K562 (cell line): ENCODE results near the gene CNIH1. TPM values are rescaled to one million over a fixed set of nuclear protein-coding genes. Genes with fewer than 3 reads are reported as not detected.

Source experiments
- BCOR ChIP-seq: fragments of 450-650 bp; IDR thresholded peaks from 2 replicates; pipeline ENCODE4 v1.6.1; 2016
- ERF ChIP-seq: fragments of 450-650 bp; formaldehyde crosslinking; IDR thresholded peaks from 2 replicates; pipeline ENCODE4 v1.4.0; 2020; ENCODE audit warnings: mild to moderate bottlenecking, mixed read lengths
- ESRRA ChIP-seq: fragments of 450-650 bp; IDR thresholded peaks from 2 replicates; pipeline ENCODE4 v1.6.1; 2014; ENCODE audit warnings: low read depth, mild to moderate bottlenecking, moderate library complexity, borderline replicate concordance
- FOXA3 ChIP-seq, 2 experiments: fragments of 450-650 bp in 1 of 2; sonication (generic) in 1 of 2; formaldehyde crosslinking; IDR thresholded peaks in 1 of 2; conservative IDR thresholded peaks in 1 of 2; 2 replicates each; pipeline versions ENCODE4 v1.4.0 to v1.8.0; 2020 to 2022; ENCODE audit warnings: mild to moderate bottlenecking in 2 of 2, missing genetic modification reagents in 1 of 2
- FOXP1 ChIP-seq: sonication (generic); formaldehyde crosslinking; IDR thresholded peaks from 2 replicates; pipeline ENCODE4 v1.8.0; 2022; ENCODE audit warnings: mild to moderate bottlenecking, missing genetic modification reagents
- IRF2 ChIP-seq: sonication (generic); formaldehyde crosslinking; IDR thresholded peaks from 2 replicates; pipeline ENCODE4 v1.8.1; 2022; ENCODE audit warnings: mild to moderate bottlenecking, missing genetic modification reagents
- KAT8 ChIP-seq: fragments of 450-650 bp; IDR thresholded peaks from 2 replicates; pipeline ENCODE4 v1.6.1; 2016; ENCODE audit warnings: low read depth, mild to moderate bottlenecking
- MAFF ChIP-seq: IDR thresholded peaks from 2 replicates; pipeline ENCODE4 v1.6.1; 2012; ENCODE audit warnings: low read length, improper control_type of control experiment
- MAFK ChIP-seq: IDR thresholded peaks from 2 replicates; pipeline ENCODE4 v1.6.1; 2011; ENCODE audit warnings: low read length, improper control_type of control experiment
- NFE2 ChIP-seq: IDR thresholded peaks from 2 replicates; pipeline ENCODE4 v1.6.1; 2014; ENCODE audit warnings: antibody characterized with exemption, low read depth
- POLR2AphosphoS2 ChIP-seq: IDR thresholded peaks from 2 replicates; pipeline ENCODE4 v1.6.1; 2012; ENCODE audit warnings: low read length, improper control_type of control experiment
- PTTG1 ChIP-seq: fragments of 450-650 bp; IDR thresholded peaks from 2 replicates; pipeline ENCODE4 v1.6.1; 2016; ENCODE audit warnings: low read depth, mild to moderate bottlenecking, missing genetic modification characterization, missing compliant biosample characterization
- SOX6 ChIP-seq: fragments of 450-650 bp; IDR thresholded peaks from 2 replicates; pipeline ENCODE4 v1.6.1; 2014; ENCODE audit warnings: mild to moderate bottlenecking
- TCF3 ChIP-seq: sonication (generic); formaldehyde crosslinking; IDR thresholded peaks from 2 replicates; pipeline ENCODE4 v1.4.0; 2020; ENCODE audit warnings: mild to moderate bottlenecking, missing genetic modification reagents
- TCF7L2 ChIP-seq: fragments of 150-350 bp; IDR thresholded peaks from 2 replicates; pipeline ENCODE4 v1.6.1; 2016; ENCODE audit warnings: low read depth, mild to moderate bottlenecking, low read length, moderate library complexity
- ZEB2 ChIP-seq: fragments of 450-650 bp; IDR thresholded peaks from 2 replicates; pipeline ENCODE4 v1.6.1; 2016
- ZFP36 ChIP-seq: fragments of 150-350 bp; IDR thresholded peaks from 2 replicates; pipeline ENCODE4 v1.6.1; 2018; ENCODE audit warnings: low read length, low read depth; ENCODE audit not compliant: partially characterized antibody
- ZNF134 ChIP-seq: fragments of 250-450 bp; sonication (Bioruptor Pico); conservative IDR thresholded peaks from 2 replicates; pipeline ENCODE4 v1.4.0; 2020
- ZNF408 ChIP-seq: fragments of 250-450 bp; sonication (Bioruptor Pico); IDR thresholded peaks from 2 replicates; pipeline ENCODE4 v1.4.0; 2020; ENCODE audit warnings: low read depth, mild to moderate bottlenecking, moderate library complexity
- ZNF41 ChIP-seq: fragments of 250-450 bp; sonication (Bioruptor Pico); conservative IDR thresholded peaks from 2 replicates; pipeline ENCODE4 v1.4.0; 2020; ENCODE audit warnings: mild to moderate bottlenecking
- ZNF445 ChIP-seq: fragments of 250-450 bp; sonication (Bioruptor Pico); IDR thresholded peaks from 2 replicates; pipeline ENCODE4 v1.4.0; 2020; ENCODE audit warnings: low read depth, mild to moderate bottlenecking, moderate library complexity
- ZNF668 ChIP-seq: fragments of 250-450 bp; sonication (Bioruptor Pico); IDR thresholded peaks from 2 replicates; pipeline ENCODE4 v1.8.0; 2022; ENCODE audit warnings: mild to moderate bottlenecking, inconsistent platforms
- ZSCAN32 ChIP-seq: fragments of 450-650 bp; formaldehyde crosslinking; IDR thresholded peaks from 2 replicates; pipeline ENCODE4 v1.4.0; 2020; ENCODE audit warnings: mild to moderate bottlenecking, moderate library complexity
- polyA plus RNA-seq, 8 experiments: library from polyadenylated mRNA; depleted of rRNA in 4 of 8; stranded (reverse) in 5 of 8; unstranded in 3 of 8; fragments of >200 nt; fragmentation: Nextera tagmentation in 2 of 8; fragmentation: Illumina TruSeq in 1 of 8; extraction: Ambion mirVana in 2 of 8; extraction: Trizol in 1 of 8; gene quantifications; 2 replicates each; pipeline versions ENCODE4 v1.2.1 to v1.2.3, GENCODE V29; 2011 to 2014; ENCODE audit warnings: inconsistent platforms in 1 of 8, missing spikeins in 1 of 8
- total RNA-seq, 7 experiments: library from RNA; depleted of rRNA in 6 of 7; stranded (reverse); fragments of >200 nt in 6 of 7; fragmentation: Illumina TruSeq in 2 of 7; extraction: Trizol in 2 of 7; gene quantifications; 2 replicates each; pipeline versions ENCODE4 v1.2.1 to v1.2.3, GENCODE V29; 2011 to 2021; ENCODE audit warnings: low replicate concordance in 1 of 7
- TF ChIP-seq, protein P1 (sequence below): fragments of 250-450 bp; sonication (Bioruptor Pico); IDR thresholded peaks from 2 replicates; pipeline ENCODE4 v1.8.0; 2021; ENCODE audit warnings: moderate library complexity, mild to moderate bottlenecking, inconsistent platforms
- TF ChIP-seq, protein P2 (sequence below): IDR thresholded peaks from 2 replicates; pipeline ENCODE4 v1.6.1; 2012; ENCODE audit warnings: low read depth, low read length, improper control_type of control experiment, borderline replicate concordance
- TF ChIP-seq, protein P3 (sequence below): fragments of 250-450 bp; sonication (Bioruptor Pico); IDR thresholded peaks from 2 replicates; pipeline ENCODE4 v1.4.0; 2020; ENCODE audit warnings: borderline replicate concordance
- TF ChIP-seq, protein P4 (sequence below): fragments of 250-450 bp; sonication (Bioruptor Pico); IDR thresholded peaks from 2 replicates; pipeline ENCODE4 v1.8.0; 2021; ENCODE audit warnings: moderate library complexity, mild to moderate bottlenecking, inconsistent platforms

CNIH1 gene
- total and polyA plus RNA-seq, 9 of the 15 experiments (the other 6 are each of a cell fraction or from before 2014, with no cell fraction given), result 13.9 to 283 (median 77.3) TPM

DNA sequence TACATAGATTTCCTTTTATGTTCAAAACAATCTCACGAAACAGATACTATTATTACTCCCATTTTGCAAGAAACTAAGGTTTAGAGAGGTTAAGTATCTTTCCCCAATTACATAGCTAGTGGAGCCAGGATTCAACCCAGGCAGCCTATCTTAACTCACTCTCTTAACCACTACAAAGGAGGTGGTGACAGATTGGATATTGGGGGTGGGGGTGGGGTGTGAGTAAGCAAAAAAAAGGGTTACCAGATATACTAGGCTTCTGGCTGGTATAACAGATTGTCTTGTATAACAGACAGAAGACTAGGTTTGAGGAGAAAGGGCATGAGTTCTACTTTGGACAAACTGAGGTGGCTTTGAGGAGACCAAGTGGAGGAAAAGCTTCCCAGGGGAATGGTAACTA is 45.5 kb upstream of the CNIH1 start (continued):
- TF ChIP-seq FOXP1 (no peak), MAFK (peak; percentile 59; the same call in 1 of the 2 replicates), POLR2AphosphoS2 (no peak), ZFP36 (no peak), ZNF41 (no peak), SOX6 (peak; percentile 97), ERF (CRISPR knock-in tag) (no peak), ZNF668 (CRISPR knock-in tag) (no peak), IRF2 (CRISPR knock-in tag) (no peak), ZSCAN32 (no peak), ESRRA (no peak; the same call in 1 of the 2 replicates), TCF7L2 (peak; percentile 57), FOXA3 (CRISPR knock-in tag; conservative IDR thresholded peaks at IDR 0.05 in 1 of 2, IDR thresholded peaks at IDR 0.05 in 1 of 2) (no peak), KAT8 (no peak), ZNF408 (CRISPR knock-in tag) (no peak), ZNF134 (no peak), ZNF445 (CRISPR knock-in tag) (no peak), ZEB2 (no peak), MAFF (peak; percentile 72), PTTG1 (no peak), NFE2 (peak; percentile 89), TCF3 (CRISPR knock-in tag) (peak; percentile 47), BCOR (no peak; the same call in 1 of the 2 replicates)
- TF ChIP-seq, protein P1, sequence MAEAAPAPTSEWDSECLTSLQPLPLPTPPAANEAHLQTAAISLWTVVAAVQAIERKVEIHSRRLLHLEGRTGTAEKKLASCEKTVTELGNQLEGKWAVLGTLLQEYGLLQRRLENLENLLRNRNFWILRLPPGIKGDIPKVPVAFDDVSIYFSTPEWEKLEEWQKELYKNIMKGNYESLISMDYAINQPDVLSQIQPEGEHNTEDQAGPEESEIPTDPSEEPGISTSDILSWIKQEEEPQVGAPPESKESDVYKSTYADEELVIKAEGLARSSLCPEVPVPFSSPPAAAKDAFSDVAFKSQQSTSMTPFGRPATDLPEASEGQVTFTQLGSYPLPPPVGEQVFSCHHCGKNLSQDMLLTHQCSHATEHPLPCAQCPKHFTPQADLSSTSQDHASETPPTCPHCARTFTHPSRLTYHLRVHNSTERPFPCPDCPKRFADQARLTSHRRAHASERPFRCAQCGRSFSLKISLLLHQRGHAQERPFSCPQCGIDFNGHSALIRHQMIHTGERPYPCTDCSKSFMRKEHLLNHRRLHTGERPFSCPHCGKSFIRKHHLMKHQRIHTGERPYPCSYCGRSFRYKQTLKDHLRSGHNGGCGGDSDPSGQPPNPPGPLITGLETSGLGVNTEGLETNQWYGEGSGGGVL (CRISPR knock-in tag), result no peak
- TF ChIP-seq, protein P2, sequence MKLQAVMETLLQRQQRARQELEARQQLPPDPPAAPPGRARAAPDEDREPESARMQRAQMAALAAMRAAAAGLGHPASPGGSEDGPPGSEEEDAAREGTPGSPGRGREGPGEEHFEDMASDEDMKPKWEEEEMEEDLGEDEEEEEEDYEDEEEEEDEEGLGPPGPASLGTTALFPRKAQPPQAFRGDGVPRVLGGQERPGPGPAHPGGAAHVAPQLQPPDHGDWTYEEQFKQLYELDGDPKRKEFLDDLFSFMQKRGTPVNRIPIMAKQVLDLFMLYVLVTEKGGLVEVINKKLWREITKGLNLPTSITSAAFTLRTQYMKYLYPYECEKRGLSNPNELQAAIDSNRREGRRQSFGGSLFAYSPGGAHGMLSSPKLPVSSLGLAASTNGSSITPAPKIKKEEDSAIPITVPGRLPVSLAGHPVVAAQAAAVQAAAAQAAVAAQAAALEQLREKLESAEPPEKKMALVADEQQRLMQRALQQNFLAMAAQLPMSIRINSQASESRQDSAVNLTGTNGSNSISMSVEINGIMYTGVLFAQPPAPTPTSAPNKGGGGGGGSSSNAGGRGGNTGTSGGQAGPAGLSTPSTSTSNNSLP, result no peak
- TF ChIP-seq, protein P3, sequence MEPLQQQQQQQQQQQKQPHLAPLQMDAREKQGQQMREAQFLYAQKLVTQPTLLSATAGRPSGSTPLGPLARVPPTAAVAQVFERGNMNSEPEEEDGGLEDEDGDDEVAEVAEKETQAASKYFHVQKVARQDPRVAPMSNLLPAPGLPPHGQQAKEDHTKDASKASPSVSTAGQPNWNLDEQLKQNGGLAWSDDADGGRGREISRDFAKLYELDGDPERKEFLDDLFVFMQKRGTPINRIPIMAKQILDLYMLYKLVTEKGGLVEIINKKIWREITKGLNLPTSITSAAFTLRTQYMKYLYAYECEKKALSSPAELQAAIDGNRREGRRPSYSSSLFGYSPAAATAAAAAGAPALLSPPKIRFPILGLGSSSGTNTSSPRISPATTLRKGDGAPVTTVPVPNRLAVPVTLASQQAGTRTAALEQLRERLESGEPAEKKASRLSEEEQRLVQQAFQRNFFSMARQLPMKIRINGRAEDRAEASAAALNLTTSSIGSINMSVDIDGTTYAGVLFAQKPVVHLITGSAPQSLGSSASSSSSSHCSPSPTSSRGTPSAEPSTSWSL (CRISPR knock-in tag), result no peak
- TF ChIP-seq, protein P4, sequence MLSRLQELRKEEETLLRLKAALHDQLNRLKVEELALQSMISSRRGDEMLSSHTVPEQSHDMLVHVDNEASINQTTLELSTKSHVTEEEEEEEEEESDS, result no peak
